HG03520 (cell line): ENCODE measurements around the gene RIMBP2.

Experiments used
- ATAC-seq: cut with Tn5 transposase; IDR thresholded peaks from one replicate; pipeline ENCODE4 v1.9.1; 2021; ENCODE audit warnings: mild to moderate bottlenecking, moderate library complexity; ENCODE audit not compliant: unreplicated experiment

The RIMBP2 gene

GRCh38 chr12:130555221-130555620 lies 160.9 kb downstream of the RIMBP2 start:
- no peak for ATAC-seq

- no peak for ATAC-seq
Measured at GRCh38 chr12:130552483-130552996, 163.6 kb downstream of the RIMBP2 start.

- ATAC-seq: no peak
Measured at GRCh38 chr12:130549361-130549760, 166.7 kb downstream of the RIMBP2 start.

GRCh38 chr12:130547480-130548155 lies 168.5 kb downstream of the RIMBP2 start:
- no peak for ATAC-seq

- ATAC-seq: no peak
Measured at GRCh38 chr12:130546494-130546893, 169.6 kb downstream of the RIMBP2 start.

GRCh38 chr12:130545475-130545874 lies 170.6 kb downstream of the RIMBP2 start:
- ATAC-seq: no peak

- ATAC-seq: no peak
Measured at GRCh38 chr12:130540376-130540775, 175.7 kb downstream of the RIMBP2 start.

GRCh38 chr12:130538343-130539095 lies 177.6 kb downstream of the RIMBP2 start:
- ATAC-seq: no peak

GRCh38 chr12:130537655-130538054 lies 178.4 kb downstream of the RIMBP2 start:
- ATAC-seq: no peak

- ATAC-seq: no peak
Measured at GRCh38 chr12:130537051-130537450, 179.0 kb downstream of the RIMBP2 start.

GRCh38 chr12:130530429-130530828 lies 185.7 kb downstream of the RIMBP2 start:
- ATAC-seq: no peak

- ATAC-seq: no peak
Measured at GRCh38 chr12:130529781-130530180, 186.3 kb downstream of the RIMBP2 start.

- ATAC-seq: no peak
Measured at GRCh38 chr12:130527239-130527638, 188.9 kb downstream of the RIMBP2 start.

- no peak for ATAC-seq
Measured at GRCh38 chr12:130526813-130527212, 189.3 kb downstream of the RIMBP2 start.

- ATAC-seq: no peak
Measured at GRCh38 chr12:130525384-130526172, 190.5 kb downstream of the RIMBP2 start.

- ATAC-seq: no peak
Measured at GRCh38 chr12:130524759-130525158, 191.3 kb downstream of the RIMBP2 start.

- no peak for ATAC-seq
Measured at GRCh38 chr12:130523863-130524614, 192.1 kb downstream of the RIMBP2 start.

- no peak for ATAC-seq
Measured at GRCh38 chr12:130523208-130523607, 192.9 kb downstream of the RIMBP2 start.

GRCh38 chr12:130522244-130522834 lies 193.8 kb downstream of the RIMBP2 start:
- ATAC-seq: no peak

GRCh38 chr12:130521375-130522124 lies 194.5 kb downstream of the RIMBP2 start:
- ATAC-seq: no peak
